ENCODE data around the gene HHAT.
"Not testable (repeated sequence)": the region's sequence is repeated elsewhere in the genome, so short reads cannot be mapped to it uniquely, and the experiment has no call there.

Gene HHAT

DNA sequence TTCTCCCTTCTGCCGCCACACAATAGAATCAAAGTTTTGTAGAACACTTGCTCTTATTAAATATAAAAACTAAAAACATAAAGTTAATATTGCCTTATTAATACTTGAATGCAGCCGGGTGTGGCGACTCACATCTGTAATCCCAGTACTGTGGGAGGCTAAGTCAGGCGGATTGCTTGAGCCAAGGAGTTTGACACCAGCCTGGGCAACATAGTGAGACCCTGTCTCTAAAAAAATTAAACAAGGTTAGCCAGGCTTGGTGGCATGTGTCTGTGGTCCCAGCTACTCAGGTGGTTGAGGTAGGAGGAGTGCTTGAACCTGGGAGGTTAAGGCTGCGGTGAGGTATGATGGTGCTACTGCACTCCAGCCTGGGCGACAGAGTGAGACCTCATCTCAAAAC is 13.2 kb upstream of the HHAT start:
- DNase-seq, result no peak

DNA sequence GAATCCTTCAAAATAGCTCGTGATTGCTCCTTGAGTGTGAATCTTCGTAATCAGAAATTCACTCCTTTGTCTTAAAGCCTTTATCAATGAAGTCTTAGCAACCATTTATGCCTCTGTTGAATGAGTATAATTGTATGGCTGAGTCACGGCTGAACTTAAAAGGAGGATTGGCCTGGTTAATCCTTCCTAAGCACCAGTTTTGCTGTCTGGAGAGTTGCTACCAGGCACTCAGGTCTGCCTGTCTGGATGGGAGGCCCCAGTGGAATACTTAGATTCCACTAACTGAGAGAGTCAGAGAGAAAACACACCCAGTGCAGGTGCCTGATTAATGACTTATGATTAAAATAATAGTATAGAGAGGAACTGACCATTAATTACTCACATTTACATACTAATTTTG is 7.6 kb upstream of the HHAT start:
- no peak for DNase-seq

DNA sequence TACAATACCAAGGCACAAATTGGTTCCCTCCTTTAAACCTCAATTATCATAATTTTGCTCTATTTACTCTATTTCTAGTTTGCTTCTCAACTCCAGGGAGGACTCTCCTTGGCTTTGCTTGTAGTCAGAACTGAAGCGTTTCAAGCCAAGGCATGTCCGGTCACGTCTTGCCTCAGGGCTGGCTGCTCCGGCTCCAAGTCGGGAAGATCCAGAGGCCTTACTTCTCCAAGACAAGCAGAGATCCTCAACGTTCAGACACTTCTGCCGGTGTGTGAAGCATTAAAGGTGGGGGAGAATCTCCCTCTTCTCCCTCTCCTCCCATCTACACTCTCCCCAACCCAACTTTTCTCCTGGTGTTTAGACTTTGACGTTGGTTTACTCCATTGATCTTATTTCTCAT is 7.2 kb upstream of the HHAT start:
- DNase-seq, result no peak

DNA sequence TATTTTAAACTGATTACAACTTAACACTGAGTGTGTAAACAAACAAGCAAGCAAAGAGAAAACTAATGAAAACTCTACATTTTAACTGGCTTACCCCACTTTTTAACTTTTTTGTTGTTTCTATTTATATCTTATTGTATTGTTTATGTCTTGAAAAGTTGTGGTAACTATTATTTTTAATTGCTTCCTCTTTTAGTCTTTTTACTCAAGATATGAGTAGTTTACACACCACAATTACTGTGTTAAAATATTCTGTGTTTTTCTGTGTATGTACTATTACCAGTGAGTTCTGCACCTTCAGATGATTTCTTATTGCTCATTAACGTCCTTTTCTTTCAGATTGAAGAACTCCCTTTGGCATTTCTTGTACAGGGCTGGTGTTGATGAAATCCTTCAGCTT is 4.7 kb upstream of the HHAT start:
- DNase-seq, result no peak

DNA sequence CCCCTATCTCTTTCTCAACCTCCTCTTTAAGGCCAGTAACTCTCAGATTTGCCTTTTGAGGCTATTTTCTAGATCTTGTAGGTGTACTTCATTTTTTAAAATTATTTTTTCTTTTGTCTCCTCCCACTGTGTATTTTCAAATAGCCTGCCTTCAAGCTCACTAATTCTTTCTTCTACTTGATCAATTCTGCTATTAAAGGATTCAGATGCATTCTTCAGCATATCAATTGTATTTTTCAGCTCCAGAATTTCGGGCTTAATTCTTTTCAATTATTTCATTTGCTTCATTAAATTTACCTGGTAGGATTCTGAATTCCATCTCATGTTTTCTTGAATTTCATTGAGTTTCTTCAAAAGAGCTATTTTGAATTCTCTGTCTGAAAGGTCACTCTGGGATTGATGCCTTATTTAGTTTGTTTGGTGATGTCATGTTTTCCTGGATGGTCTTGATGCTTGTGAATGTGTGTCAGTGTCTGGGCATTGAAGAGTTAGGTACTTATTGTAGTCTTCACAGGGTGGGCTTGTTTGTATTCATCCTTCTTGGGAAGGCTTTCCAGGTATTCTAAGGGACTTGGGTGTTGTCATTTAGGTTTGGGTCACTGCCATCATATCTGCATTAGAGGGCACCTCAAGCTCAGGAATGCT is 3.6 kb upstream of the HHAT start:
- DNase-seq, result no peak

DNA sequence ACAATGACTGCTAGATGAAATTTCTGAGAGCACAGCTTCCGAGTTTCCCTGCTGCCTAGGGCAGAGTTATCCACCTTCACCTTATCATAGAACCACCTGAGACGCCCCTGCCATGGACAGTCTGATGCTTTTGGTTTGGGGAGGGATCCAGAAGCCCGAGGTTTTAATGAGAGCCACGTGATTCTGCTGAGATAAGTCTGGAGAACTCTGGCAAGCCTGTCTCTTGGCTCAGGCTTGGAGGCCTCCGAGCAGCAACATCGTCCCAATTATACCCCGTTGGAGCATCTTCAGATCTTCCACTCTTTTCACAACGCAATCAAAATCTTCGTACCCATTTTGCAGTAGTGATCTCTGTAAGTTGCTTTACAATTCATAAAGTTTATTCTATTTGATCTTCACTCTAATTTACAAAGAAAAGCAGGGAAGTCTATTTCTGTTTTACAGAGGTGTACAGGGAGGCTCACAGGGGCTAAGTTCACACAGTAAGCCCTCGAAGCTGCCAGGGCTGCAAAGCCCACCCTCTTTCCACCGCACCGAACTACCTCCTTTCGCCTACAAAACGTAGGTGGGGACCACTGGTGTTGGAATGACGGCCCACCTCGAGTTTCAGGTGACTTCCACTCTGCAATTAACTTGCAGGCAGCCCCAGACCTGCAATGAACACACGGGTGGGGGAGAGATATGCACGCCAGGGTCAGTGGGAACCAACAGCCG is 513 bp upstream of the HHAT start:
- peak; percentile 57 for DNase-seq

DNA sequence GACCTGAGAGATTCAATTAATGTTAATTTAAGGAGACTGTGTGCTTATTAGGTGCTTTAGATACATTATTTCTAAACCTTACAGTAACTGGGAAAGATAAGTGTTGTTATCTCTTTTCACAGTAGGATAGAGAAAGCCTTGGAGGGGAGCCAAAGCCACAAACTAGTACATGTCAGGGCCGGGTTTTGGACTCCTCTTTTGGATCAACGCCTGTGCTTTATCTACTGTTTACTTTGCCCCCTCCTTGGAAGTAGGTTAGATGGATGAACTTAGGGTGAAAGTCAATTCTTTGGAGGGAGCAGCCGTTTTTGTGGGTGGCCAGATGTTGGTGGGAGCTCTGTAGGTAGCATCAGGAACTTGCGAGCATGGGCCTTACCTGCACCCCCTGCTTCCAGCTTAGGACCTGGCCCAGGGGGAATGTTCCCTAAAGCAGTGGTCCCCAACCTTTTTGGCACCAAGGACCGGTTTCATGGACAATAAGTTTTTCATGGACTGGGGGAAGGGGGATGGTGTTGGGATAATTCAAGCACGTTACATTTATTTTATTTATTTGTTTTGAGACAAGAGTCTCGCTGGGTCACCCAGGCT is 1.7 kb downstream of the HHAT start:
- DNase-seq, result no peak

DNA sequence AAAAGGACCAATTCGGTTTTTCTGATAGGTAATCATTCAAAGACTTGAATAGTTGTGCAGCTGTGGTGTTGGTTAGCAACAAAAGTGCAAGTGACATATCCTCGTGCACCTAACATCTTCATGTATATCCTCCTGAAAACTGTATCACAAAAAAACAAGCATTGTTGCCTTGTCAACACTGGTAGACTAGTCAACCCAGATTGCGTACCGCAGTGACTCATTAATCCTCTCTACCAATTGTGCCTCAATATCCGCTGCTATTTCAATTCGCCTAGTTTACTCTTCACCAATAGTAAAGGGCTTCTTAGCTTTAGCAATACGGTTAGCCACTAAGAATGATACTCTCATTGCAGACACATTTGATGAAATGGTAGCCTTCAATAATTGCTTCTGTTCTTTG is 3.5 kb downstream of the HHAT start:
- no peak for DNase-seq

DNA sequence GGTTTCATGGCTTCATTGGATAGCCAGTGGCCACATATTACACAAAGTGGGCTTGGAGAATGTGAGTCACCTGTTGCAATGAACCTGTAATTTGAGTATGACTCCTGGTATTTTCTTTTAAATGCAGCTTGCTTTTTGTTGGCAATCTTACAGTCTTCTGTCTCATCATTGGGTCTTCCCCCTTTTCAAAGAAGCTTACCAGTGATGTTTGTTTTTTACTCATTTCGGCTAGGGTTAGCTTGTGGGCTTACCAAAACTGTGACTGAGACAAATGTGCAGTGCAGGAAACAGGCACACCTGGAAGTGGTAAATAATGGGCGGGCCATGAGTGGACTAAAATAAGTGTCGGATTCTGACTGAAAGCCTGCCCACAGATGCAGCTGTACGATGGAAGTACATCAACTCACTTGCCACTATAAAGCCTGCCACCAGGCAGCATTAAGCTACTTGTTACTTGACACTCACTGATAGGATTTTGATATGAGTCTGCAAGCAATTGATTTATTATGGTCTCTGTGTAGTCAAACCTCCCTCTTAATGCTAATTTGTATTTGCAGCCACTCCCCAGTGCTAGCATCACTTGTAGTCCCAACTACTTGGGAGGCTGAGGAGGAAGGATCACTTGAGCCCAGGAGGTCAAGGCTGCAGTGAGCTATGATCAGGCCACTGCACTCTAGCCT is 4.2 kb downstream of the HHAT start:
- DNase-seq, result peak; percentile 57

DNA sequence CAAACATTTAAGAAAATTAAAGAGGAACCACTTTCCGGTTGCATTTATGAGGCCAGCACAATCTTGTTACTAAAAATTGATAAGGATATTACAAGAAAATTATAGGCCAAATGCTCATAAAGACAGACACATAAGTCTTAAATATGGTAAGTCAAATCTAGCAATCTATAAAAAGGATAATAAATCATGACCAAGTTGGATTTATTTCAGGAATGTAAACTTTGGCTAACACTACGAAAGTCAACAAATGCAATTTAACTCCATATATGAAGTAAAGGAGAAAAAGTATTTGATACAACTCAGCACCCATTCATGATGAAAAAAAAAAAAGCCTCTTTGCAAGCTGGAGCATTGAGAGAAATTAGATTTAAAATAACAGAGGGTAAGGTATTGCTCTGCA is 6.3 kb downstream of the HHAT start:
- DNase-seq, result no peak

DNA sequence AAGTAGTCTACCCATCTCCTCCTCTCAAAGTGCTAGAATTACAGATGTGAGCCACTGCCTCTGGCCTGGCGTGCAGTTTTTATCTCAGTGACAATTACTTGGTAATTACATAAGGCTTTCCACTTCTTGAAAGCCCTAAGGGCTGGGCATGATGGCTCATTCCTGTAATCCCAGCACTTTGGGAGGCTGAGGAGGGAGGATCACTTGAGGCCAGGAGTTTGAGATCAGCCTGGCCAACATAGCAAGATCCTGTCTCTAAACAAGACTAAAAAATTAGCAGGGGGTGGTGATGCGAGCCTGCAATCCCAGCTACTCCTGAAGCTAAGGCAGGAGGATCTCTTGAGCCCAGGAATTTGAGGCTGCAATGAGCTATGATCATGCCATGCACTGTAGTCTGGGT is 7.7 kb downstream of the HHAT start:
- no peak for DNase-seq

DNA sequence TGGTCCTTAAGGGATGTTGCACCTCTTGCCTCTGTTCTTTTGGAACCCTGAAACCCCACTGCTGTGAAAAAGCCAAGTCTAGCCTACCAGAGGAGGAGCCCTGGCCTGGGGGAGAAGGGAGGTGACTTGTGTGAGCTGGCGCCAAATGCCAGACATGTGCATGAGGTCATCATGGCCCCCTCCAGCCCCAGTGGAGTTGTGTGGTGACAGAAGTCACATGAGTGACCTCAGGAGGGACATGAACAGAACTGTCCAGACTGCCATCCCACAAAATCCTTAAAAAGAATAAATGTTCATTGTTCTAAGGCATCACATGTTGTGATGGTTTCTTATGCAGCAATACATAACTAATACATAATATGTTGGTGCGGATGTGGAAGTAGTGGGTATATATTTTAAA is 10.8 kb downstream of the HHAT start:
- DNase-seq, result no peak

DNA sequence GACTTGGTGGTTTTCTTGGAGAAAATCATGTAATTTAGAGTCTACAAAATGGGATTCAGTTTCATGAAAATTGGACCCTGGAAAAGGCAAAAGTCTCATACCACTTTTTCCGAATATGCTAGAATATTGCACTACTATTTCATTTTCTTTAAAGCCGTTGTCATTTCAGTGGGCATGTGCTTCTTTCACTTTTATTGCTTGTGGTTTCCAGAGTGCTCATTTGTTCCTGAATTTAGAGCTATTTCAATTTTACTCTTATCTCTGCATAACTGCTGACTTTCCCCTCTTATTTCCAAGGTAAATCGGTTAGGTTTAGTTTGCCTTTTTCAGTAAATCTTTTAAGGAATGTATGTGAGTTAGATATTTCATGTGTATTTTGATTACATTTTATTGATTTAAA is 11.6 kb downstream of the HHAT start:
- DNase-seq, result no peak

DNA sequence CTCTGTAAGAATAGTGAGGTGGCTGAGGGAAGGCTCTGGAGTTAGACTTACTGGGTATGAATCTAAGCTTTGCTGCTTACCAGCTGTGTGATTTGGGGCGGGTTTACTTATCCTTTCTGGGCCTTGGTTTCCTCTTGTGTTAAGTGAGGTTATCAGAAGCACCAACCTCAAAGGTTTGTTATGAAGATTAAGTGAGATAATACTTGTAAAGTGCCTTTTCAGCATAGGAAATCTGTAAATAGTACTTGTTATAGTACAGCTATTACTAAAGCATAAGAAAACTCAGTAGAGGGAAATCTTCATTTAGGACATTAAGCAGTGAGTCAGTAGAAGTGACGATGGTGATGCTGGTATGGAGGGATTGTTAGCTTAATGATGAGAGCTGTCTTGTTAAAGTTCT is 12.1 kb downstream of the HHAT start:
- no peak for DNase-seq

DNA sequence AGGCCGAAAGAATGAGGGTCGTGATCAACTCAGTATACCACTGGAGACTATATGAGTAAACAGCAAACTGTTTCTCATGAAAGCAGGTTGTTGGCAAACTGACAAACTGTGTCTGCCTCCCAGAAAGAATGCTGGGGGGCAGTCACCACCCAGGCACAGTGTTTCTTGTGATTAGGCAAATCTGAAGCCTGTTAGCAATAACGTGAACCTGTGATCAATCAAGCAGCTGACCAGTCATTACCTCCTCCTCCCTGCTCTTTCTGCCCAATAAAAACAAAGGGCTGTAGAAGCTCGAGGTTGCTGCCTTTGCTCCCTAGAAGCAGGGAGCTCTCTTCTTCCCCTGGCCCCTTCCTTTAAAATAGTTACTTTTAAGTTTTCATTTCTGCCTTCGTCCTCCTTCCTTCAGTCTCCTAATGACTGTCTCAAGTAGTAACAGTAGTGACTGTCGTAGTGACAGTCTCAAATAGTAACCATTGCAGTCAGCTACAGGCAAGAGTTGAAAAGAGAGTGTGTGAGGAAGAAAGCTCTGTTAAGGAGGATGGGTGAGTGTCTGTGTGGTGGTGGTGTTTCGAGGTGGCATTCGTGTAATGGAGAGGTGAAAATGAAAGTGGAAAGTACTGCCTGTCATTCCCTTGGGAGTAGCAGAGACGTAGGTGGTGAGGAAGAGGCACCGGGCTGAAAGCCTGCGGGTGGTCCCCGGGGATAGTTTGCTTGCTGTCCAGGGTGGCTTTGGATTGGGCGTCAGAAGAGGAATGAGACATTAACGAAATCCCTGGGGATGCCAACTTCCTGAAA is 14.5 kb downstream of the HHAT start:
- no peak for DNase-seq

DNA sequence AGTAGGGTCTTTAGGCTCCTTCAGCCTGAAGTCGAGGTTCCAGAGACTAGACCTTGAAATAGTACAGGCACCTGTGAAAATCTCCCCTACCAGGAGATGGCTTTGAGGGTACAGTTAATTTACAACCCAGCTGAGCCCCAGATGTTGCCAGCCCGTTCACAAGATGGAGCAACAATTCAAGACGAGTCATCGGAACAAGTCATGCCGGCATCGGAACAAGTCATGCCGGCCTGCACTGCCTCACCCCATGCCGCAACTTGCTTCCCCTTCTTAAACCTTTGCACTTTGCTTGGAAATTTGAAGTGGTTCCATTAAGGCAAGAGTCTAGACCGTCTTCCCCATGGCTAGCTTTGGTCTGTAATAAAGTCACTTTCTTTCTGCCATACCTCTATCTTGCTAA is 16.0 kb downstream of the HHAT start:
- no peak for DNase-seq

DNA sequence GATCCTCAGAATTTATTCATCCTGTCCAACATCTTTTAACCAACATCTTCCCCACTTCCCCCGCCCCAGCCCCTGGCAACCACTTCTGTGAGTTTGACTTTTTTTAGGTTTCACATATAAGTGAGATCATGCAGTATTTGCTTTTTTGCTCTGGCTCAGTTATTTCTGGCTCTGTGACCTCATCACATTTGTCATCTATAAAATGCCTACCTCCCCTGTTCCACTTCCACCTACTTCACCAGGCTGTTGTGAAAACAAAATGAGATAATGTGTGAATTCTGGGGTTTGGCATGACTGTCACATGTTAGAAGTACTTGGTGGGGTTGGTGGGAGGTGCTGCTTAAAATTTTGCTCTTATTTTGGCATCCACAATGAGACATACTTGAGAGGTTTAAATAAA is 18.4 kb downstream of the HHAT start:
- DNase-seq, result no peak

DNA sequence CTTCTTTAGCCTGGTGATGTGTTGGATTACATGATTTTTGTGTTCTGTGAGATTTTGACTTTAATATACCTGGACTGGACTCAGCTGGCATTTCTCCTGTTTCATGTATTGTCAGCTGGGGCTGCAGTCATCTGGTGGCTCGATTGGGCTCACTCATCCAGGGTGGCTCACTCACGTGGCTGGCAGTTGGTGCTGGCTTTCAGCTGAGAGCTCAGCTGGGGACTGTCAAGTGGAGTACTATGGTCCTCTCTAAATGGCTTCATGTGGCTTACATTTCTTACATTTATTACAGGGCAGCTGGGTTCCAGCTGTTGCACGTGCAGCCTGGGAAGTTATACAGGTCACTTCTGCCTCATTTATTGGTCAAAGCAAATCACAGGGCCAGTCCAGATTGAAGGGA is 22.8 kb downstream of the HHAT start:
- no peak for DNase-seq

DNA sequence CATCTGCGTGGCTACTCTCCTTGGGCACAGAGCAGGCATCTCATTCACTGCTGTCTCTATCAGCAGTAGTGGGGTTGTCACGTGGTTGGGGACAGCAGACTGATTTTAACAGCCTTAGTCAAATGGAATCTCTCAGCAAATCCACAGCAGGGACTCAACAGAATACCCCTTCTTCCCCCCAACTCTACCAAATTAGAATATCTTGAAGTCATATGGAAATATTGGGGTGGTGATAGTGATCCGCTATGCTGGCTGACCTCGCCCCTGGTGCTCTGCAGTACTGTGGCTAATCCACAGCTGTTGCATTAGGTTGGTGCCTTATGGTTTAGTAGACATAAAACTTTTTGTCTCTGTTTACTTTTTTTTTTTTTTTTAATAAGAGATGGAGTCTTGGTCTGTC is 23.9 kb downstream of the HHAT start:
- no peak for DNase-seq

DNA sequence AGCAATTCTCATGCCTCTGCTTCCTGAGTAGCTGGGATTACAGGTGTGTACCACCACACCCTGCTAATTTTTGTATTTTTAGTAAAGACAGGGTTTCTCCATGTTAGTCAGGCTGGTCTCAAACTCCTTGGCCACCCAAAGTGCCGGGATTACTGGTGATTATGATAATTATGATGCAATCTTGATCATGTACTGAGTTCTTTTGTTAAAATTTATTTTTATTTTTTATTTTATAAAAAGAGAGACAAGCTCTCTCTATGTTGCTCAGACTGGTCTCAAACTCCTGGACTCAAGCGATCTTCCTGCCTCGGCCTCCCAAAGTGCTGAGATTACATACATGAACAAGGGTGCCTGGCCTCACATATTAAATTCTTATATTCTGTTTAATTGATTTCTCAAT is 25.6 kb downstream of the HHAT start:
- DNase-seq, result not testable (repeated sequence)

DNA sequence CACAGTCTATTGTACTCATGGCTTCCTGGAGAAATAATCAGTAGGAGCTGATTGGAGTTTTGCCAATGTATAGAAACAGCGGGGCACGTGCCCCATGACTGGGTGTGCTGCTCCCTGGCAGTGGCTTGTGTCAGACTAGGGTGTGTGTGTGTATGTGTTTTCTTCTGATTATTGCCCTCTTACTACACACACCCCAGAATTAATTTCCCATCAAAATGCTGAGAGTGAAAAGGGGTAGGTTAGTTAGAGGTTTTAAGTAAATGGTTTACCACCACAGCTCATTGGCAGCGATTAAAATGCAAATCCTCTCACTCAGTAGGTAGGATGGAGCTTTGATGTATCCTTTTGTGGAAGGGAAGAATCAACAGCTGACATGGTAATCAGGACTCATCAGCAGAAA is 29.9 kb downstream of the HHAT start:
- no peak for DNase-seq

DNA sequence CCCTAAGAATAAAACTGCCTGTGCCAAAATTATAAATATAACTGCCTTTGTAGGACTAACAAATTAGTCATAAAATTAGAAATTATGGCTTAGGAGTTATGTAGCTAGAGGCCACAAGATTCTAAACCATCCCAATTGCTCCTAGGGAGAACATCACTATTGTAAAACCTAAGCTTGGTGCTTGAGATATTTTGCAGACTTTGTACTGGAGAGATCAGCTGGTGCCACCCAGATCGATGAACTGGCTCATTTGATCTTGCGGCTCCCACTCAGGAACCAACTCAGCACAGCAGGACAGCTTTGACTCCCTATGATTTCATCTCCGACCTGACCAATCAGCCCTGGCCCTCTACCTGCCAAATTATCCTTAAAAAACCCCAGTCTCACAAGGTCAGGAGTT is 30.6 kb downstream of the HHAT start:
- DNase-seq, result no peak

DNA sequence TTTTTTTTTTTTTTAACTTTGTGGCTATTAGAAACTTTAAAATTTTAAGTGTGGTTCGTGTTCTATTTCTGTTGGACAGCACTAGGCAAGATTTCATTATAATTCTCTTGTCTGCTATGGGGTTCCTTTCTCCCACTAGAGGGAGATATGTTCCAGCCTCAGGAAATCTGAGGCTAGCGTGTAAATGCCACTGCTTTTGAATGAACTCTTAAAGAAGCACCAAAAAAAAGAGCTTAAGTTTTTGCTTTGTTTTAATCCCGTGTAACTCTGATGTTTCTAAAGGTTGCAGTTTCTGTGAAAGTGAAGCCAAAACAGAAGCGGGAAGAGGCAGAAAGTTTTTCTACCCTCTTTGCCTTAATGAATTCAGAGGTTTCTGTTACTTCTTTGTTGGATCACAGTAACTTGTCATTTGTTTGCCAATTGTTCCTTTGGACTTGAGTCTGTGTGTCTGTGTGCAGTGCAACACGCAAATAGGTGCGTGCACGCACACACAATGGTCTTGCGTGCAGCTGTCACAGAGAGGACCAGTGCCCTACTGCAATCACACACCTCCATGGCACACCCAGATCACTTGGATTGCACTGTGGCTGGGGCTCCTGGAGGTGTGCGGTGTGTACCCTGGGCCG is 32.3 kb downstream of the HHAT start:
- DNase-seq, result peak; percentile 19
